Panc1 (cell line): ENCODE data around the gene ALK. TPM values are rescaled to one million over a fixed set of nuclear protein-coding genes. Genes with fewer than 3 reads are reported as not detected.

Experiments
- ATAC-seq: fragments of 200-7000 bp; cut with Tn5 transposase; 2 replicates; pipeline ENCODE4 v1.9.1; 2020; ENCODE audit warnings: mild to moderate bottlenecking, moderate library complexity
- BruUV-seq: library from RNA; stranded (reverse); fragments of 400-500 nt; replicated peaks from 2 replicates; lab custom pipeline; 2021; lab: Mats Ljungman, UMichigan
- CTCF ChIA-PET: fragments of 300-600 bp; sonication (Branson Sonifier 250); formaldehyde crosslinking; loops from one replicate; lab custom pipeline; 2022; ENCODE audit warnings: antibody characterized with exemption; lab: Charles Lee
- POLR2A ChIA-PET: fragments of 300-600 bp; sonication (Branson Sonifier 250); formaldehyde crosslinking; loops from one replicate; lab custom pipeline; 2022; ENCODE audit warnings: antibody characterized with exemption; lab: Charles Lee
- DNase-seq: peaks from one replicate; pipeline ENCODE4 v3.0.0-alpha.2; 2010; ENCODE audit warnings: low read depth, low spot score
- H3K27ac ChIP-seq: 2 replicates; pipeline ENCODE4 v1.5.1; 2011; ENCODE audit warnings: mild to moderate bottlenecking, low read length, inconsistent platforms
- H3K27me3 ChIP-seq: fragments of 200-500 bp; sonication (Bioruptor generic); 2 replicates; pipeline ENCODE4 v1.6.0; 2014; ENCODE audit warnings: low read length, inconsistent platforms; ENCODE audit not compliant: control insufficient read depth, insufficient read depth
- H3K36me3 ChIP-seq: fragments of 200-500 bp; sonication (Bioruptor generic); 2 replicates; pipeline ENCODE4 v1.5.1; 2014; ENCODE audit warnings: inconsistent platforms, mild to moderate bottlenecking, low read length, moderate library complexity; ENCODE audit not compliant: control insufficient read depth, insufficient read depth
- H3K4me1 ChIP-seq: 2 replicates; pipeline ENCODE4 v1.5.1; 2011; ENCODE audit warnings: inconsistent platforms, mild to moderate bottlenecking, low read length, moderate library complexity; ENCODE audit not compliant: control insufficient read depth, insufficient read depth
- H3K4me3 ChIP-seq, 2 experiments: 2 replicates each; pipeline ENCODE4 v1.5.1; 2011 to 2012; ENCODE audit warnings: low read depth in 2 of 2, low read length in 2 of 2, mild to moderate bottlenecking in 2 of 2, inconsistent platforms in 1 of 2, moderate library complexity in 1 of 2
- H3K9me3 ChIP-seq: fragments of 200-500 bp; sonication (Bioruptor generic); 2 replicates; pipeline ENCODE4 v1.5.1; 2014; ENCODE audit warnings: low read depth, mild to moderate bottlenecking, inconsistent platforms, low read length, moderate library complexity; ENCODE audit not compliant: control insufficient read depth, insufficient read depth
- POLR2AphosphoS5 ChIP-seq: IDR thresholded peaks from 2 replicates; pipeline ENCODE4 v1.6.1; 2012; ENCODE audit warnings: mild to moderate bottlenecking, low read depth, low read length, moderate library complexity
- SIN3A ChIP-seq: IDR thresholded peaks from 2 replicates; pipeline ENCODE4 v1.6.1; 2012; ENCODE audit warnings: low read depth, mild to moderate bottlenecking, low read length, moderate library complexity, borderline replicate concordance; ENCODE audit not compliant: insufficient read depth
- TCF7L2 ChIP-seq: IDR thresholded peaks from 2 replicates; pipeline ENCODE4 v1.6.1; 2011; ENCODE audit warnings: mild to moderate bottlenecking, low read depth, low read length, inconsistent platforms
- in situ Hi-C: cut with HindIII; loops from 2 replicates; pipeline ENCODE4 v1.10.0; 2016; ENCODE audit warnings: low sequenced_read_pairs, low pct_unique_long_range_greater_than_20kb
- intact Hi-C: fragments of 100-400 bp; cut with micrococcal nuclease; formaldehyde crosslinking; loops from one replicate; pipeline ENCODE4 v1.10.0; 2022; ENCODE audit not compliant: unreplicated experiment
- total RNA-seq: library from RNA; stranded (reverse); gene quantifications from one replicate; pipeline ENCODE4 v1.2.1, GENCODE V29; 2021; ENCODE audit not compliant: unreplicated experiment
- TF ChIP-seq, protein P1 (sequence below): fragments of 450-650 bp; IDR thresholded peaks from 2 replicates; pipeline ENCODE4 v1.5.1; 2017; ENCODE audit warnings: mild to moderate bottlenecking
- TF ChIP-seq, protein P2 (sequence below), 2 experiments: IDR thresholded peaks; 2 replicates each; pipeline ENCODE4 v1.6.1; 2011 to 2012; ENCODE audit warnings: low read depth in 2 of 2, control low read depth in 1 of 2, low read length in 1 of 2, mild to moderate bottlenecking in 1 of 2, moderate library complexity in 1 of 2; ENCODE audit not compliant: insufficient read depth in 1 of 2

ALK gene
- total RNA-seq, 1 experiment from 2014 or later, result not detected

DNA sequence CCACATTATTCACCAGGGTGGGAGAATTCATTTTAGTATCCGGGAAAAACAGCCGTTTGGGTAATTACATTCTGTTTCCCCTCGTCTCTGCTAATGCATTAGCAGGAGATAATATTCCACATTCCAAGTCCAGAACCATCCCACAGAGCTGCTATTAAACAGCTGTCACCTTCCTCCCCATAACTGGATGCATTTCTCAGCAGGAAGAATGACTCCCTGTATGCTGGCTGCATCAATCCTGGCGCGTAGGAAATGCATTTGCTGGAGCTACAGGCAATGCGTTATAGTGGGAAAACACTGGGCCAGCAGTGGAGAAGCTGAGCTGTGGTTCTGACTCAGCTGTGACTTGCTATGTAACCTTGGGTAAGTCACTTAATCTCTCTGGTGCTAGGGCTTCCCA lies 560.2 kb downstream of the ALK start:
- in situ Hi-C loops, result no loop called here
- Histone ChIP-seq H3K36me3 (no peaks in the 10 kb centered on the region), H3K27me3 (peaks cover 6% of the 10 kb centered on the region), H3K9me3 (no peaks in the 10 kb centered on the region), H3K27ac (no peak overlapping the region), H3K4me1 (no peaks in the 10 kb centered on the region), H3K4me3 (no peak overlapping the region)
- DNase-seq (no peak), ATAC-seq (no peak)
- intact Hi-C loops, result no loop called here
- ChIA-PET CTCF (no interaction called here), POLR2A (no interaction called here)
- BruUV-seq, result no TSS peak
- TF ChIP-seq, protein P1, sequence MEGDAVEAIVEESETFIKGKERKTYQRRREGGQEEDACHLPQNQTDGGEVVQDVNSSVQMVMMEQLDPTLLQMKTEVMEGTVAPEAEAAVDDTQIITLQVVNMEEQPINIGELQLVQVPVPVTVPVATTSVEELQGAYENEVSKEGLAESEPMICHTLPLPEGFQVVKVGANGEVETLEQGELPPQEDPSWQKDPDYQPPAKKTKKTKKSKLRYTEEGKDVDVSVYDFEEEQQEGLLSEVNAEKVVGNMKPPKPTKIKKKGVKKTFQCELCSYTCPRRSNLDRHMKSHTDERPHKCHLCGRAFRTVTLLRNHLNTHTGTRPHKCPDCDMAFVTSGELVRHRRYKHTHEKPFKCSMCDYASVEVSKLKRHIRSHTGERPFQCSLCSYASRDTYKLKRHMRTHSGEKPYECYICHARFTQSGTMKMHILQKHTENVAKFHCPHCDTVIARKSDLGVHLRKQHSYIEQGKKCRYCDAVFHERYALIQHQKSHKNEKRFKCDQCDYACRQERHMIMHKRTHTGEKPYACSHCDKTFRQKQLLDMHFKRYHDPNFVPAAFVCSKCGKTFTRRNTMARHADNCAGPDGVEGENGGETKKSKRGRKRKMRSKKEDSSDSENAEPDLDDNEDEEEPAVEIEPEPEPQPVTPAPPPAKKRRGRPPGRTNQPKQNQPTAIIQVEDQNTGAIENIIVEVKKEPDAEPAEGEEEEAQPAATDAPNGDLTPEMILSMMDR, result no peak
- TF ChIP-seq POLR2AphosphoS5 (no peak), TCF7L2 (no peak), SIN3A (no peak)
- TF ChIP-seq, protein P2, sequence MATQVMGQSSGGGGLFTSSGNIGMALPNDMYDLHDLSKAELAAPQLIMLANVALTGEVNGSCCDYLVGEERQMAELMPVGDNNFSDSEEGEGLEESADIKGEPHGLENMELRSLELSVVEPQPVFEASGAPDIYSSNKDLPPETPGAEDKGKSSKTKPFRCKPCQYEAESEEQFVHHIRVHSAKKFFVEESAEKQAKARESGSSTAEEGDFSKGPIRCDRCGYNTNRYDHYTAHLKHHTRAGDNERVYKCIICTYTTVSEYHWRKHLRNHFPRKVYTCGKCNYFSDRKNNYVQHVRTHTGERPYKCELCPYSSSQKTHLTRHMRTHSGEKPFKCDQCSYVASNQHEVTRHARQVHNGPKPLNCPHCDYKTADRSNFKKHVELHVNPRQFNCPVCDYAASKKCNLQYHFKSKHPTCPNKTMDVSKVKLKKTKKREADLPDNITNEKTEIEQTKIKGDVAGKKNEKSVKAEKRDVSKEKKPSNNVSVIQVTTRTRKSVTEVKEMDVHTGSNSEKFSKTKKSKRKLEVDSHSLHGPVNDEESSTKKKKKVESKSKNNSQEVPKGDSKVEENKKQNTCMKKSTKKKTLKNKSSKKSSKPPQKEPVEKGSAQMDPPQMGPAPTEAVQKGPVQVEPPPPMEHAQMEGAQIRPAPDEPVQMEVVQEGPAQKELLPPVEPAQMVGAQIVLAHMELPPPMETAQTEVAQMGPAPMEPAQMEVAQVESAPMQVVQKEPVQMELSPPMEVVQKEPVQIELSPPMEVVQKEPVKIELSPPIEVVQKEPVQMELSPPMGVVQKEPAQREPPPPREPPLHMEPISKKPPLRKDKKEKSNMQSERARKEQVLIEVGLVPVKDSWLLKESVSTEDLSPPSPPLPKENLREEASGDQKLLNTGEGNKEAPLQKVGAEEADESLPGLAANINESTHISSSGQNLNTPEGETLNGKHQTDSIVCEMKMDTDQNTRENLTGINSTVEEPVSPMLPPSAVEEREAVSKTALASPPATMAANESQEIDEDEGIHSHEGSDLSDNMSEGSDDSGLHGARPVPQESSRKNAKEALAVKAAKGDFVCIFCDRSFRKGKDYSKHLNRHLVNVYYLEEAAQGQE (IDR thresholded peaks at IDR 0.05; ENCODE audit: insufficient read depth in 1 of 2, low read depth in 2 of 2, low read length in 1 of 2), result no peak

DNA sequence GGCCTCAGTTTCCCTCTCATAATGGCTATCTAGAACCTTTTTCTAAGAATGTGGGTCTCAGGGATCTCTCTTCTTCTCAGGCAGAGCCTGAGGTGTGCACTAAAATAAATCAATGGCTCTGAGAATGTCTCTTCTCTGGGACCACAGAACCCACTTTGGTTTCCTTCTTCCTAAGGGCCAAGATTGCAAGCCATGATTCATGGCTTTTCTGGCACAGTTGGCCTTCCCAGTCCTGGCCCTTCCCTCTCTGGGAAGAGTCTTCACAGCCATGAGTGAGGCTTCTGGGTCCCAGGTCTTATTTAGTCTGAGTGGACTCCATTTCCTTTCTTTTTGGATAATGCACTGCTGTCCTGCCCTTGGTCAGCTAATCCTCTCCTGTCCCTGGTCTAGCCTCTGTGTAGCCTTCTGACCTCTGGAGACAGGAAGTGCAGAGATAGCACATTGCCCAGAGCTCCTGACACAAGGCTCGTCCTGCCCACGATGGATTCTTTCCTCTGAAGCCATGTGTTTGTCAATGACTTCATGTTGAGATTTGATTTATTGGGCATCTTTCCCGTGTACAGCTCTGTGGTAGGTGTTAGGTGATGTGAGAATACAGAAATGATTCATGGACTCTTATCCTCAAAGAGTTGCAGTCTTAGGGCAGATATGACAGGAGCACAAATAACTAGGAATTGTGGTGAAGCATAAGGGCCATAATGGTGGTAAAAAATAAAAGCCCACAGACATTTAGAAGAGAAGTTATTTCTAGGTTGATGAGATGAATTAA lies 561.2 kb downstream of the ALK start:
- intact Hi-C loops, result no loop called here
- POLR2A ChIA-PET, result no interaction called here
- in situ Hi-C loops, result no loop called here

More for the DNA sequence above, 561.2 kb downstream of the ALK start:
- no peaks in the 10 kb centered on the region for H3K9me3 ChIP-seq
- peaks cover 6% of the 10 kb centered on the region for H3K27me3 ChIP-seq
- no peaks in the 10 kb centered on the region for H3K36me3 ChIP-seq
- no peaks in the 10 kb centered on the region for H3K4me1 ChIP-seq
- ATAC-seq (no peak), DNase-seq (no peak)
- H3K27ac ChIP-seq, result no peak overlapping the region
- CTCF ChIA-PET, result no interaction called here
- no peak for TF ChIP-seq SIN3A
- TF ChIP-seq, protein P2 (IDR thresholded peaks at IDR 0.05; ENCODE audit: insufficient read depth in 1 of 2, low read depth in 2 of 2, low read length in 1 of 2), result no peak
- TF ChIP-seq TCF7L2, result no peak
- no peak for TF ChIP-seq POLR2AphosphoS5
- TF ChIP-seq, protein P1, result no peak
- no peak overlapping the region for H3K4me3 ChIP-seq
- no TSS peak for BruUV-seq
